Nephron progenitor cell (in vitro differentiated cells): Measurements from ENCODE around the gene ZNF580.

ENCODE experiments used
- DNase-seq: peaks from one replicate; pipeline ENCODE4 v3.0.0; 2021
- H3K27ac Mint-ChIP-seq: 2 replicates; pipeline ENCODE4 v1.8.0; 2021; ENCODE audit warnings: mild to moderate bottlenecking, moderate library complexity, mixed read lengths
- H3K27me3 Mint-ChIP-seq: 2 replicates; pipeline ENCODE4 v1.8.0; 2021; ENCODE audit warnings: mild to moderate bottlenecking, low read depth, mixed read lengths; ENCODE audit not compliant: poor library complexity
- H3K36me3 Mint-ChIP-seq: 2 replicates; pipeline ENCODE4 v1.8.0; 2021; ENCODE audit warnings: low read depth, mixed read lengths
- H3K4me1 Mint-ChIP-seq: 2 replicates; pipeline ENCODE4 v1.8.0; 2021; ENCODE audit warnings: mixed read lengths
- H3K4me3 Mint-ChIP-seq: 2 replicates; pipeline ENCODE4 v1.8.0; 2021; ENCODE audit warnings: mild to moderate bottlenecking, moderate library complexity, mixed read lengths
- H3K9me3 Mint-ChIP-seq: 2 replicates; pipeline ENCODE4 v1.8.0; 2021; ENCODE audit warnings: mild to moderate bottlenecking, moderate library complexity, mixed read lengths
- TF ChIP-seq, protein P1 (sequence below): fragments of 200-600 bp; sonication (generic); IDR thresholded peaks from 2 replicates; pipeline ENCODE4 v1.5.0; 2021; ENCODE audit warnings: antibody characterized with exemption

ZNF580 gene

DNA sequence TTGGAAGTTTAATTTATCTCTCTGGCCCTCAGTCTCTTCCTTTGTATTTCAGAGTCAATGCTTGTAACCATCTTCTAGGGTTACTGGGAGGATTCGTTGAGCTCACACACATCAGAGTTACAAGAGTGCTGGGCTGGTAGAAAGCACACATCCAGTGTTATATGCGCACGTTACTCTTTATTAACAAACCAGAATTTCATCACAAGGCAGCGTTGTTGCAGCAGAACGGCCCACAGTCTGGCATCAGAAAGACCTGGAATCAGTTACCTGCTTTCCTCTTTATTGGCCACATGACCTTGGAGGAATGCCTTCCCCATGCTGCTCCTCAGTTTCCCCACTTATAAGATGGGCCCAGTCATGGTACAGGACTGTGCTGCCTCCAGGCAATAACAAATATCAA is 31.5 kb upstream of the ZNF580 start:
- Mint-ChIP-seq H3K36me3 (peaks cover 54% of the 10 kb centered on the region), H3K9me3 (no peaks in the 10 kb centered on the region), H3K27me3 (no peaks in the 10 kb centered on the region), H3K4me3 (no peak overlapping the region), H3K27ac (no peak overlapping the region), H3K4me1 (peaks cover 40% of the 10 kb centered on the region)
- TF ChIP-seq, protein P1, sequence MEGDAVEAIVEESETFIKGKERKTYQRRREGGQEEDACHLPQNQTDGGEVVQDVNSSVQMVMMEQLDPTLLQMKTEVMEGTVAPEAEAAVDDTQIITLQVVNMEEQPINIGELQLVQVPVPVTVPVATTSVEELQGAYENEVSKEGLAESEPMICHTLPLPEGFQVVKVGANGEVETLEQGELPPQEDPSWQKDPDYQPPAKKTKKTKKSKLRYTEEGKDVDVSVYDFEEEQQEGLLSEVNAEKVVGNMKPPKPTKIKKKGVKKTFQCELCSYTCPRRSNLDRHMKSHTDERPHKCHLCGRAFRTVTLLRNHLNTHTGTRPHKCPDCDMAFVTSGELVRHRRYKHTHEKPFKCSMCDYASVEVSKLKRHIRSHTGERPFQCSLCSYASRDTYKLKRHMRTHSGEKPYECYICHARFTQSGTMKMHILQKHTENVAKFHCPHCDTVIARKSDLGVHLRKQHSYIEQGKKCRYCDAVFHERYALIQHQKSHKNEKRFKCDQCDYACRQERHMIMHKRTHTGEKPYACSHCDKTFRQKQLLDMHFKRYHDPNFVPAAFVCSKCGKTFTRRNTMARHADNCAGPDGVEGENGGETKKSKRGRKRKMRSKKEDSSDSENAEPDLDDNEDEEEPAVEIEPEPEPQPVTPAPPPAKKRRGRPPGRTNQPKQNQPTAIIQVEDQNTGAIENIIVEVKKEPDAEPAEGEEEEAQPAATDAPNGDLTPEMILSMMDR, result no peak
- no peak for DNase-seq

GRCh38 chr19:55611300-55611982 is 29.4 kb upstream of the ZNF580 start:
- Mint-ChIP-seq H3K9me3 (no peaks in the 10 kb centered on the region), H3K4me3 (no peak overlapping the region), H3K36me3 (peaks cover 54% of the 10 kb centered on the region), H3K27ac (peak overlapping the region; percentile 64), H3K4me1 (peaks cover 28% of the 10 kb centered on the region), H3K27me3 (no peaks in the 10 kb centered on the region)
- DNase-seq, result no peak
- TF ChIP-seq, protein P1, result no peak

- DNase-seq, result no peak
- Mint-ChIP-seq H3K36me3 (peaks cover 54% of the 10 kb centered on the region), H3K27ac (peak overlapping the region; percentile 83), H3K27me3 (no peaks in the 10 kb centered on the region), H3K4me1 (peaks cover 21% of the 10 kb centered on the region), H3K4me3 (no peak overlapping the region), H3K9me3 (no peaks in the 10 kb centered on the region)
- TF ChIP-seq, protein P1, result no peak
Measured at GRCh38 chr19:55611983-55612645, 28.7 kb upstream of the ZNF580 start.

GRCh38 chr19:55613396-55613795 is 27.4 kb upstream of the ZNF580 start:
- H3K27me3 Mint-ChIP-seq, result no peaks in the 10 kb centered on the region
- H3K4me3 Mint-ChIP-seq, result no peak overlapping the region
- no peaks in the 10 kb centered on the region for H3K9me3 Mint-ChIP-seq
- no peak for DNase-seq
- TF ChIP-seq, protein P1, result no peak
- peaks cover 52% of the 10 kb centered on the region for H3K36me3 Mint-ChIP-seq
- no peak overlapping the region for H3K27ac Mint-ChIP-seq
- H3K4me1 Mint-ChIP-seq, result peaks cover 16% of the 10 kb centered on the region

DNA sequence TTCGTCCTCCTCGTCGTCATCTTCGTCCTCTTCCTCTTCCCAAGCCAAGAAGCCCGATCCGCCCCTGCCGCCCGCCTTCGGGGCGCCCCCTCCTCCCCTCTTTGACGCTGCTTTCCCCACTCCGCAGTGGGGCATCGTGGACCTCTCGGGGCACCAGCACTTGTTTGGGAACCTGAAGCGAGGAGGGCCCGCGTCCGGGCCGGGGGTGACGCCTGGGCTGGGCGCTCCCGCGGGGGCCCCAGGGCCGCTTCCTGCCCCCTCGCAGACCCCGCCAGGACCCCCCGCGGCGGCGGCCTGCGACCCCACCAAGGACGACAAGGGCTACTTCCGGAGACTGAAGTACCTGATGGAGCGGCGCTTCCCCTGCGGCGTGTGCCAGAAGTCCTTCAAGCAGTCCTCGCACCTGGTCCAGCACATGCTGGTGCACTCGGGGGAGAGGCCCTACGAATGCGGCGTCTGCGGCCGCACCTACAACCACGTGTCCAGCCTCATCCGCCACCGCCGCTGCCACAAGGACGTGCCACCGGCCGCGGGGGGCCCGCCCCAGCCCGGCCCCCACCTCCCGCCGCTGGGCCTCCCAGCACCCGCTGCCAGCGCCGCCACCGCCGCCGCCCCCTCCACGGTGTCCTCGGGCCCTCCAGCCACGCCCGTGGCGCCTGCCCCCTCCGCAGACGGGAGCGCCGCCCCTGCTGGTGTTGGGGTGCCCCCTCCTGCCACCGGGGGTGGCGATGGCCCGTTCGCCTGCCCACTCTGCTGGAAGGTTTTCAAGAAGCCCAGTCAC is 26.7 kb upstream of the ZNF580 start:
- Mint-ChIP-seq H3K27ac (no peak overlapping the region), H3K4me3 (no peak overlapping the region), H3K9me3 (no peaks in the 10 kb centered on the region), H3K27me3 (no peaks in the 10 kb centered on the region), H3K36me3 (peaks cover 45% of the 10 kb centered on the region), H3K4me1 (peaks cover 12% of the 10 kb centered on the region)
- DNase-seq, result no peak
- TF ChIP-seq, protein P1, result no peak
